SIG-M5 treated with dmso at 0.1 percent for 504 hours (cell line): ENCODE data around the gene ANTKMT.
"Not testable (repeated sequence)": the region's sequence is repeated elsewhere in the genome, so short reads cannot be mapped to it uniquely, and the experiment has no call there.

Experiments
- DNase-seq: peaks from one replicate; lab custom pipeline; 2025; ENCODE audit not compliant: unreplicated experiment; lab: John Stamatoyannopoulos, UW

ANTKMT gene

DNA sequence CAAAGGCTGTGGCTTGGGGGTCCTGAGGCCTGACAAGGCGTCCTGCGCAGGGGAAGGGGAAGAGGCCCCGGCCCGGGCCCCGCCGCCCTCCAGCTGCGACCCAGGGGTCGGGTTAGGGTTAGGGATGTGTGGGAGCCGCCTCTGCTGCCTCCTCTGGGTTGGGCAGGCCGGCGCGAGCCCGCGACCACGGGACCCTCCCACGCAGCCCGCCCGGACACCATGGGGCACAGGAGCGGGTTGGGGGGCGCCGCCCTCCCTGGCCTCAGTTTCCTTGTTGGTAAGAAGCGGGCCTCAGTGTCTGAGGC is 19.5 kb downstream of the ANTKMT start:
- DNase-seq = no peak

DNA sequence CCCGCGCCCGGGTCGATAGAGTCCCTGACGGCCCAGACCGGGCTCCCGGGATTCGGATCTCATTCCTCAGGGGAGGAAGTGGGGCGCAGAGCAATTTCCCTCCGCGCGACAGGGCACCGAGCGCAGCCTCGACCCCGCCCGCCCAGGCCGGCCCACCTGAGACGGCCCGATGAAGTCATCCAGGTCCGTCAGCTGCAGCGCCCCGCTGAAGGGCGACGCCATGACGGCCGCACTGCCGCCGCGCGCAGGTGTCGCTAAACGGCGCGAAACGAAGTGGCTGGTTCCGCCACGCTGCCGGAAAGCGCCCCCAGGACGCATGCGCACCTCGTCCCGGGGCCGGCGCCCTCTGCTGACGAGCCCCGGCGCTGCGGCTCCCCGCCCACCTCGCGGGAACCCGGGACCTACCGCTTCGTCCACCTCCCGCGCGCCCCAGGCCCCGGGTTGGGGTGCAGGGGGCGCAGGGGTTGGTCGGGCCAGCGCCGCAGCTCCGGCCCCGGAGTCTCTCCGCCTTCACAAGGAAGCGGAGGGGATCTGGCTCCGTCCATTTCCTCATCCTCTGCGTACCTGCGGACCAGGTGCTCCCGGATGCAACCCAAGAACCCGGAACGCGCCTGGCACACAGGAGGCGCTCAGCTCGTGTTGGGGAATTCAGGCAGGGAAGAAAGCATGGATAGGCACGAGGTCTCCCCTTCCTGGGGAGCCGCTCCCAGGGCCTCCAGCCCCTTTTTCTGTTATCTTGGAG is 20.0 kb downstream of the ANTKMT start, which contains the start of gene CIAO3:
CIAO3 (minus strand) TSS at position 234 of the 742 bp plus-strand sequence; CDS start at position 222, 12 bp downstream.
- DNase-seq = peak; percentile 67

DNA sequence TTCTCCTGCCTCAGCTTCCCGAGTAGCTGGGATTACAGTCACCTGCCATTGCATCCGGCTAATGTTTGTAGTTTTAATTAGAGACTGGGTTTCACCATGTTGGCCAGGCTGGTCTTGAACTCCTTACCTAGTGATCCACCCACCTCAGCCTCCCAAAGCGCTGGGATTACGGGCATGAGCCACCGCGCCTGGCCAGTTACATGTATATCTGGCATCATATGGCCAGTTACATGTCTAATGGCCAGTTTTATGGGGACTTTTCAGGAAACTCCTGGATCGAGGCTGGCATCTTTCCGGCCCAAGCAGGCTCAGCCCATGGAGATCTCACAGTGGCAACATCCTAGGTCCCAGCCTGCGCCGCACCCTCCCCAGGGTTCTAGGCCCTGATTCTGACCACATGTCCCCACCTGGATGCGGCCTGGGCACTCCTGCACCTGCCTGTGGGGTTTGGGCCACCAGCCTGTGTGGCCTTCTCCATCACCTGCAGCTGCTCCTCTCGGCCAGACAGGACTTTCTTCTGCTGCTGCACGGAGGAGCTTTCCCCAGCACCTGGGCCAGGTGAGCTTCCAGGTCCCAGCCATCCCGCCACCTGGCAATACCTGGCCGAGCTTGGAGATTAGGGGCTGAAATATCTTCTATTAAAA is 21.2 kb downstream of the ANTKMT start:
- DNase-seq = no peak

DNA sequence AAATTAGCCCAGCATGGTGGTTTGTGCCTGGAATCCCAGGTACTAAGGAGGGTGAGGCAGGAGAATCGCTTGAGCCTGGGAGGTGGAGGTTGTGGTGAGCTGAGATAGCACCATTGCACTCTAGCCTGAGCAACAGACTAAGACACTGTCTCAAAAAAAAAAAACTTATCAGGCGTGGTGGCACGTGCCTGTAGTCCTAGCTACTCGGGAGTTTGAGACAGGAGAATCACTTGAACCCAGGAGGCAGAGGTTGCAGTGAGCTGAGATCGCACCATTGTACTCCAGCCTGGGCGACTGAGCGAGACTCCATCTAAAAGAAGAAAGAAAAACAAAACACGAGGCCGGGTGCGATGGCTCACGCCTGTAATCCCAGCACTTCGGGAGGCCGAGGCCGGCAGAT is 21.9 kb downstream of the ANTKMT start:
- not testable (repeated sequence) for DNase-seq

DNA sequence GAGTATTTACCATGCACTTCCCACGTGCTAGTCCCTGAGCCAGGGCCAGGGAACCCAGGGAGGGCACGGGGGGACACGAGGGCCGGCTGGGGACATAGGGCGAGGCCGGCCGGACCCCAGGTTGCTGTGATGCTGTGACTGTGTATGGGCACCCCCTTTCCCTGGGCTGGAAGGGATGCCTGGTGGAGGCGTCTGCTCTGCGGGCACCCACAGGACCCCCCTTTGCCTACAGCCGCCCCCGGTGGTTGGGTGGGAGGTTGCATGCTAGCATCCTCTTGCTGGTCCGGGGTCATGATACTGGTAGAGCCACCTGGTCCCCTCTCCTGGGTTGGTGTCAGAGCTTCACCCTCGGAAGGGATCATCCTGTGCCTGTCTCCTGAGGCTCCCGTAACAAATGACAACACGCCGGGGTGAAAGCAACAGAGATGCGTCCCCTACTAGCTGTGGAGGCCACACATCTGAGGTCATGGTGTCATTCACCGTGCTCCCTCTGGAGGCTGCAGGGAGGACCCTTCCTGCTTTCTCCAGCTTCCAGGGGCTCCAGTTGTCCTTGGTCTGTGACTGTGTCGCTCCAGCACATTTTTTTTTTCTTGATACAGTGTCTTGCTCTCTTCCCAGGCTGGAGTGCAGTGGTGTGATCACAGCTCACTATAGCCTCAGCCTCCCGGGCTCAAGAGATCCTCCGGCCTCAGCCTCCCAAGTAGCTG is 23.0 kb downstream of the ANTKMT start:
- DNase-seq = no peak

DNA sequence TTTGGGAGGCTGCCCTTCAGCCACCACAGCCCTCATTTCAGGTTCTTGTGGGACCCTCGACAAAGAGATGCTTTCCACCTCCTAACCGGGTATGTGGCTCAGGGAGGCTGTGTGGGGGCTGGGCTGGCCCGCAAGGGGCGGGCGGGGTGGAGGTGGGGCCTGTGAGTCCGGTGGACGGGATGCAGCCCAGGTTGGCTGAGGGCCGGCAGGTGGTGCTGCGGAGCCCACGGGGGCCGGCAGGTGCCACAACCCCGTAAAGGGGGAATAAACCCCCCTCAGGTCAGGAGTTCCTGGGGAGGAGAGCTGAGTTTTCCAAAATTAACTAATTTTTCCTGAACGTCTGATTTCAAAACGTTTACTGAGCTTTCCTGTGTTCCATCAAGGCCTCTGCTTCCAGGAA is 24.8 kb downstream of the ANTKMT start:
- no peak for DNase-seq

DNA sequence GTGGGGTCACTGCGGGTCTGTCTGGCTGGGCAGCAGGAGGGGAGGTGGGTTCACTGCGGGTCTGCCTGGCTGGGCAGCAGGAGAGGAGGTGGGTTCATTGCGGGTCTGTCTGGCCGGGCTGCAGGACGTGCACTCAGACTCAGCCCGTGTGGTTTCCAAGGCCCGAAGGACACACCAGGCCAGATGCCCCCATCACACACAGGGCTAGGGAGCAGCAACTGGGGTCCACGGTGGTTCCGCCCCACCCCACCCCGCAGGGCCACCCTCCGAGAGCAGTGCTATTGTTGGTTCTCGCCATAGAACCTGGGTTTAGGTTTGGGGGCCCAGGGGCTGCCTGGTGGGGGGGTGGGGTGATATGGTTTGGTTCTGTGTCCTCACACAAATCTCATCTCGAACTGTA is 25.7 kb downstream of the ANTKMT start:
- no peak for DNase-seq

DNA sequence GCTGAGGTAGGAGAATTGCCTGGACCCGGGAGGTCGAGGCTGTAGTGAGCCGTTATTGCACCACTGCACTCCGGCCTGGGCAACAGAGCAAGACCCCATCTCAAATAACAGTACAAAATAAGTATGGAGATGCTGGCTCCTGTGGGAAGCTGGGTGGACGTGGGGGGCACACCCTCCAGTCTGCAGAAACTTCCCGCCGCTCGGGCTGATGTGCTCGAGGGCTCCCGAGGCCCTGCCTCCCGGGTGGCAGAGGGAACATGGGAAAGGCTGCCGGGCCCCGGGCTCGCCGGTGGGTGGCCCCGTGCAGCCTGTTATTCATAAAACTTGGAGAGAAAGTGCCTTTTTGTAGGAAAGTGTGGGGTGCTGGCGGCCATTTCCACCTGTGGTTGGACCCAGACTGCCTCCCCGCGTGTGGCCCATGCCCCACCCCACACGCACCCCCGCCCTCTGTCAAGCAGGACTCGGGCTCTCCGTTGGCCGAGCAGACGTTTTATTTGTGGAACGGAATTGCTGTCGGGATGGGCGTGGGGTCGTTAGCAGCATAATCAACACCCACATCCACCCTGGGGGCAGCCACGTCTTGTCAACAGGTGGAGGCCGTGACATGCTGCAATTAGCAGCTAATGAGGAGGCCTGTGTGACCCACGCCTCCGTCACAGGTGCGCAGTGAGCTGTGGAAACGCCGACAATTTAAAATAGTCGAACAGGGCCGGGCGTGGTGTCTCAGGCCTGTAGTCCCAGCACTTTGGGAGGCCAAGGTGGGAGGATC is 27.2 kb downstream of the ANTKMT start:
- DNase-seq = no peak

DNA sequence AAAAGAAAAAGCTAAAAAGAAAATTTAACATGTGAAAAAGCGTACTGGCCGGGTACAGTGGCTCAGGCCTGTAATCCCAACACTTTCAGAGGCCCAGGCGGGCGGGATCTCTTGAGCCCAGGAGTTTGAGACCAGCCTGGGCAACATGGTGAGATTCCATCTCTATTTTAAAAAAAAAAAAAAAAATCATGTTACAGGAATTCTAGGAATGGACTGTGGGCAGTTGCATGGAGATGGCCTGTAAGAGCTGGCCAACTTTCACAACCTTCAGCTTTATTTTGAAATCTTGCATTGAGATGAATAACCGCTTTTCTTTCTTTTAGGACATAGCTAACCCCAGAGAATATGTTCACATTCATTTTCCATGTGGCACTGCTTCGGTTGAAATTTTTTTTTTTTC is 28.1 kb downstream of the ANTKMT start:
- no peak for DNase-seq

DNA sequence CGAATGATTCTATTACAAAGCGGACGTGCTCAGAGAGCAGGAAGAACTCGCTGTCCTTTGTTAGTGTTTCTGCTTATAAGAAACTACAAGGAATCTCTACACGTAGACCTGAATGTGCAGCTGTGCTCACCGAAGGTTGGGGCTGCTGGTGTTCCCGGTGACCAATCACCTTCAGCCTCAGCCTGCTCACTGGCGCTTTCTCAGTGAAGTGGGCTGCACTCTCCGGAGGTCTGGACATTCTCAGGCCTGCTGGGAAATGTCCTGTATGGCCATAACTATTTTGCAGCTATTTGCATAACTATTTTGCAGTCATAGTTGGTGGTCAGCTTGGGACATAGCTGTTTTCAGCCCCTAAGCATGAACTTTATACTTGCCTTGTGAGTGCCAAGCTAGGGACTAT is 29.5 kb downstream of the ANTKMT start:
- DNase-seq = no peak

DNA sequence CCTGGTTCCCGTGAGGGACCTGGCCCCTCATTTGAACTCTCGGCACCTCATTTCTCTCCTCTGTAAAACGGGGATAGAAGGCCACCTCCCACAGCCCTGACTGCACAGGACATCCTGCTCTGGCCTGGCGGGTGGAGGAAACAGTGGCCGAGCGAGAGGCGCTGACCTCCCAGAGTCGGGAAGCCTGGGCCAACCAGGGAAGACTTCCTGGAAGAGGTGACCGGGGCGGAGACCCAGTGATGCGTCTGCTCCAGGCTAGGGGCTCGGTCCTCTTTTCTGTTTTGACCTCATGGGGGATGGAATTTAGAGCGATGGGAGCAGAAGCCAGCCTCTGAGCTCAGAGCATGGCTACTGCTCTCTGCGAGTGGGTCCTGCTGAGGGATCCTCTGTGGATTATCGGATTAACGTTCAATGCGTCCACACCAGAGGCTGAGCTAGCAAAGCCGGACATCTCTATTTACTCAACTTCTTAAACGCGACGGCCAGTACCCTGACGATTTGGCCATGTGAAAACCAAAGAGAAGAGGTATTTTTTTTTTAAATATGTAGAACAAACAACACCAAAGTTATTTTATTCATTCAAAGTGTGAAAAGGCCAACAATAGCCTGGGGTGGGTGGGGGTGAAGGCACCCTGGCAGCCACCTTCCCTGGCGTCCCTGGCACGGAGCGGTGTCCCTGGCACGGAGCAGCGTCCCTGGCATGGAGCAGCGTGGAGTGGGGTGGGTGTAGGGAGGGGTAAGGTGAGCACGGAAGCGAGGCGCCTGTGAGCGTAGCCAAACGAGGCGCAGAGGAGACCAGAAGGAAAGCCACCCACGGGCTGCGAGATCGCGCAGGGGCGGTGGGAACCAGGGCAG is 30.4 kb downstream of the ANTKMT start:
- no peak for DNase-seq

DNA sequence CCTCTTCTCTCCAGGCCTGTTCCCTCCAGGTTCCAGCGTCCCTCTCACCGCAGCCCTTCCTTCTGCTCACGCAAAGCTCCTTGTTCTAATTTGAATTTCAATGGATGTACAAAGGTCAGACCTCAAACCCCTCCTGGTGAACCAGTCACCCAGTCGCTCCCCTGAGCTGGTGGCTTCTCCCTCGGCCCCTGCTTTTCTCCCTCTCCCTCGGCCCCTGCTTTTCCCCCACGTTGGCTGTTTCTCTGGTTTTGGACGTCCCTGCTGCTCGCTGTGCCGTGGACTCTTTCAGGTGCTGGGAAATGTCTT is 31.0 kb downstream of the ANTKMT start:
- no peak for DNase-seq

DNA sequence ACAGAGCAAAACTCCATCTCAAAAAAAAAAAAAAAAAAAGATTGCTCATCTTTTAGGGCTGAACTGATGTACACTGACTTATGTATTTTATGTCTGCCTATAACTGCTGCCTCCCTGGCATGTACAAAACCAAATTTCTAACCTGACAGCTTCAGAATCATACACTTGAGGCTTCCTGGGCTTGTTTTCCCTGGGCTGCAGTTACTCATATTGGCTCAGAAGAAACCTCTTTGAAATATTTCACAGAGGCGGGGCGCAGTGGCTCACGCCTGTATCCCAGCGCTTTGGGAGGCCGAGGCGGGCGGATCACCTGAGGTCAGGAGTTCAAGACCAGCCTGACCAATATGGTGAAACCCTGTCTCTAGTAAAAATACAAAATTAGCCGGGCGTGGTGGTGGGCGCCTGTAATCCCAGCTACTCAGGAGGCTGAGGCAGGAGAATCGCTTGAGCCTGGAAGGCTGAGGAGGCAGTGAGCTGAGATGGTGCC is 33.2 kb downstream of the ANTKMT start:
- not testable (repeated sequence) for DNase-seq

DNA sequence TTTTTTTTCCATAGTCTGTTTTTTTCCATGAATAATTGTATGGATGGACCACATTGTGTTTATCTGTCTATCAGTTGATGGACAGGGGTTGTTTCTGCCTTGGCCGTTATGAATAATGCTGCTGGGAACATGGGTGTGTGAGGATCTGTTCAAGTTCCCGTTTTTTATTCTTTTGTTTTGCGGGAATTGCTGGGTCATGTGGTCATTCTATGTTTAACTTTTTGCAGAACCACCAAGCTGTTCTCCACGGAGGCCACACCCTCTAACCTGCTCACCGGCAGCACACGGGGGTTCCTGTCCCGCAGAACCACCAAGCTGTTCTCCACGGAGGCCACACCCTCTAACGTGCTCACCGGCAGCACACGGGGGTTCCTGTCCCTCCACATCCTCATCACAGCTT is 33.7 kb downstream of the ANTKMT start:
- DNase-seq = peak; percentile 48

DNA sequence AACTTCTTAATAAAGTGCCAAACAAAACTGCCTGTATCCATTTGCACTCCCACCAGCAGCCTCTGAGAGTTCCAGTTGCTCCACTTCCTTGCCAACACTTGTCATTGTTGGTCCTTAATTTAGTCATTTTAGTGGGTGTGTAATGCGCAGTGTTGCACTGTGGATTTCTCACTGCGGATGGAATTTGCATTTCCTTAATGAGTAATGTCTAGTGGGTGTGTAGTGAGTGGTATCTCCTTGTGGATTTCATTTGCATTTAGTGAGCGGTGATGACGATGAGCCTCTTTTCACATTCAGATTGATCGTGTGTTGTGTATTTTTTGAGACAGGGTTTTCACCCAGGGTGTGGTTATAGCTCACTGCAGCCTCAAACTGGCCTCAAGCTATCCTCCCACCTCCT is 35.5 kb downstream of the ANTKMT start:
- DNase-seq = no peak

DNA sequence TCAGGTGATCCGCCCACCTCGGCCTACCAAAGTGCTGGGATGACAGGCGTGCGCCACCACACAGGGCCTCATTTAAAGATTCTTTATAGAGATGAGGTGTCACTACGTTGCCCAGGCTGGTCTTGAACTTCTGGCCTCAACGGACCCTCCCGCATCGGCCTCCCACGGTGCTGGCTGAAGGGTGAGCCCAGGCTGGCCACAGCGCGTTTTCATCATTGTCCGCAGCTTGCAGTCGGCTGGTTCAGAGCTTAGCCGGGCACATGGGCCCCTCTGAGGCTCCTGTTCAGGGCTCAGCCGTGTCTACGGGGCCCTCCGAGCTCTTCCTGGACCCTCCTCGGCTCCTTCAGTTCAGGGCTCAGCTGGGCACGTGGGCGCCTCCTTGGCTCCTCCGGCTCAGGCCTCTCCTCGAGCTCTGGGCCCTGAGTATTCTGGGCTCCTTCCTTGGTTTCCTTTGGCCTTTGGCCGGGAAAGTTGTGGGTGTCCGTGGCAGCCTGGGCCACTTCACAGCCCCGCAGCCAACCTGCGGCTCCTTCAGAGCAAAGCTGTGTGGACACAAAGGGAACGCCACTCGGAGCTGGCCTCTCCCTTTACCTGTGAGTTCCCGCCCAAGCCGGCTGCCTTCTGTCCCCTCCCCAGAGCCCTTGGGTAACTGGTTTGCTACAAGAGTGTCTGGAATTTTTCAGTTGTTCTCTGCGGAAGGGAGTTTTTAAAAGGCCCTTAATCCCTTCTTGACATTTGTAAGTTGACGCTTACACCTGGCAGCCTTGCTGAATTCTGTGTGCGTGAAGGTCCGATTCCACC is 38.4 kb downstream of the ANTKMT start:
- DNase-seq = no peak

DNA sequence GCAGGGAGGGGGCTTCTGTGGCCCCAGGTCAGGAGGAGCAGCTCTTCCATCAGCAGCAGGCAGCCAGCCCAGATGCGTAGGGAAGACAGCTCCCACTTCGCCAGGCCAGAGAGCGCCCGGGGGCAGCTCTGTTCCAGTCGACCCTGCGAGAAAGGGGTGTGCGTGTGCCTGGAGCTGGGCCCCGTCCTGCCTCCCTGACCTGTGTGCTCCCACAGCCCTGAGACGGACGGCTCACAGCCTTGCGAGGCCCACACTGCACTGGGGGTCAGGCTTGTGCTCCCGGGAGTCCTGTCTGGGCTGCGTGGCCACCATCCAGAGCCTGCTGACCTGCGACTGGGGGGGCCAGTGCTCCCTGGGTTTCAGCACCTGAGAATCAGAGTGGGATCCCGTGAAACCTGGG is 39.1 kb downstream of the ANTKMT start:
- no peak for DNase-seq

DNA sequence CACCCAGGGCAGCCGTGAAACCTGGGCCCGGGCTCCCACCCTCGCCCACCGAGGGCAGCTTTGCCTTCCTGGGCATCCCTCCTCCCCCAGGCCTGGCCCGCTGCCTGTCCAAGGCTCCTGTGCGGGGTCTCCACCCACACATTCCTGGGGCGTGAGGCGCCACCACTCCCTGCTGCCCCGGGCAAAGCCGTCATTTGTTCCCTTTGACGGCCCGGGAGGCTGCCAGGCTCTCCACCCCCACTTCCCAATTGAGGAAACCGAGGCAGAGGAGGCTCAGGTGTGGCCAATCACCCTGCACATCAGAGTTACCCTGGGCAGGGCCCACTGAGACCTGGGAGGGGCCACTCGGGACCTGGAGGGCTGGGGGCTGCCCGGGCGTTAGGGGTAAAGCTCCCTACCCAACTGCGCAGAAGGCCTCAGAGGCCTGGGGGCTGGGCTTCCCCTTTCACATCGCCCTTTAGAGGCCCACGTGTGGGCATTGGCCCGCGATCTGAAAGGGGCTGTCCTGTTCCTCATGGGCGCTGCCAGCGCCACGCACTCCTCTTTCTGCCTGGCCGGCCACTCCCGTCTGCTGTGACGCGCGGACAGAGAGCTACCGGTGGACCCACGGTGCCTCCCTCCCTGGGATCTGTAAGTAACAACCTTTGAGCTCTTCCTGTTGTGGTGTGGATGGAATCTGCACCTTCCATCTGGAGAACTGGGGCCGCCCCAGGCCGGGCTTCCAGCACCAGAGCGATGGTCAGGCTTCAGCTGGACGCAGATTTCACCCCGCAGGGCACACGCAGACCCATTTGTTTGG is 39.8 kb downstream of the ANTKMT start, which contains the start of gene MSLN:
MSLN (plus strand) TSS at position 190 of the 799 bp plus-strand sequence. CDS start 1,947 bp downstream, outside the sequence.
- DNase-seq = no peak
